Measurements from ENCODE around the gene HS1BP3. TPM values are rescaled to one million over a fixed set of nuclear protein-coding genes. Genes with fewer than 3 reads are reported as not detected.

Gene HS1BP3
- total and polyA plus RNA-seq, 2 of the 13 experiments (the other 11 are each of a cell fraction or from before 2014, with no cell fraction given): 15.2 to 22.0 TPM

GRCh38 chr2:20595439-20596192 lies 55.3 kb downstream of the HS1BP3 start (continued):
- TF ChIP-seq, protein P1, sequence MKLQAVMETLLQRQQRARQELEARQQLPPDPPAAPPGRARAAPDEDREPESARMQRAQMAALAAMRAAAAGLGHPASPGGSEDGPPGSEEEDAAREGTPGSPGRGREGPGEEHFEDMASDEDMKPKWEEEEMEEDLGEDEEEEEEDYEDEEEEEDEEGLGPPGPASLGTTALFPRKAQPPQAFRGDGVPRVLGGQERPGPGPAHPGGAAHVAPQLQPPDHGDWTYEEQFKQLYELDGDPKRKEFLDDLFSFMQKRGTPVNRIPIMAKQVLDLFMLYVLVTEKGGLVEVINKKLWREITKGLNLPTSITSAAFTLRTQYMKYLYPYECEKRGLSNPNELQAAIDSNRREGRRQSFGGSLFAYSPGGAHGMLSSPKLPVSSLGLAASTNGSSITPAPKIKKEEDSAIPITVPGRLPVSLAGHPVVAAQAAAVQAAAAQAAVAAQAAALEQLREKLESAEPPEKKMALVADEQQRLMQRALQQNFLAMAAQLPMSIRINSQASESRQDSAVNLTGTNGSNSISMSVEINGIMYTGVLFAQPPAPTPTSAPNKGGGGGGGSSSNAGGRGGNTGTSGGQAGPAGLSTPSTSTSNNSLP (IDR thresholded peaks at IDR 0.05; ENCODE audit: low read depth, low read length): no peak
- no peak for TF ChIP-seq HCFC1 (IDR thresholded peaks at IDR 0.05; ENCODE audit: low read depth, low read length)
- no peak for TF ChIP-seq ZNF672 (CRISPR knock-in tag; IDR thresholded peaks at IDR 0.05)
- TF ChIP-seq MTF2 (CRISPR knock-in tag; IDR thresholded peaks at IDR 0.05; ENCODE audit: borderline replicate concordance): no peak
- TF ChIP-seq ZBTB21 (CRISPR knock-in tag; IDR thresholded peaks at IDR 0.05): no peak
- no peak for TF ChIP-seq XRCC5 (optimal IDR thresholded peaks at IDR 0.05; ENCODE audit: low read length)
- TF ChIP-seq HDAC2 (CRISPR knock-in tag; IDR thresholded peaks at IDR 0.05): no peak
- no peak for TF ChIP-seq THAP7 (CRISPR knock-in tag; IDR thresholded peaks at IDR 0.05)
- no peak for TF ChIP-seq ZHX2 (IDR thresholded peaks at IDR 0.05; ENCODE audit: low read depth)
- TF ChIP-seq ZHX2 (CRISPR knock-in tag; IDR thresholded peaks at IDR 0.05; ENCODE audit: borderline replicate concordance): no peak
- peak; percentile 26; the same call in 1 of the 2 replicates for TF ChIP-seq NCOA2 (CRISPR knock-in tag; IDR thresholded peaks at IDR 0.05)
- no peak for TF ChIP-seq FIP1L1 (IDR thresholded peaks at IDR 0.05; ENCODE audit: borderline replicate concordance, insufficient read depth, low read depth, low read length)
- no peak for TF ChIP-seq ZNF850 (CRISPR knock-in tag; conservative IDR thresholded peaks at IDR 0.05)
- TF ChIP-seq NR2C2 (CRISPR knock-in tag; IDR thresholded peaks at IDR 0.05; ENCODE audit: borderline replicate concordance): peak; percentile 86
- TF ChIP-seq, protein P2, sequence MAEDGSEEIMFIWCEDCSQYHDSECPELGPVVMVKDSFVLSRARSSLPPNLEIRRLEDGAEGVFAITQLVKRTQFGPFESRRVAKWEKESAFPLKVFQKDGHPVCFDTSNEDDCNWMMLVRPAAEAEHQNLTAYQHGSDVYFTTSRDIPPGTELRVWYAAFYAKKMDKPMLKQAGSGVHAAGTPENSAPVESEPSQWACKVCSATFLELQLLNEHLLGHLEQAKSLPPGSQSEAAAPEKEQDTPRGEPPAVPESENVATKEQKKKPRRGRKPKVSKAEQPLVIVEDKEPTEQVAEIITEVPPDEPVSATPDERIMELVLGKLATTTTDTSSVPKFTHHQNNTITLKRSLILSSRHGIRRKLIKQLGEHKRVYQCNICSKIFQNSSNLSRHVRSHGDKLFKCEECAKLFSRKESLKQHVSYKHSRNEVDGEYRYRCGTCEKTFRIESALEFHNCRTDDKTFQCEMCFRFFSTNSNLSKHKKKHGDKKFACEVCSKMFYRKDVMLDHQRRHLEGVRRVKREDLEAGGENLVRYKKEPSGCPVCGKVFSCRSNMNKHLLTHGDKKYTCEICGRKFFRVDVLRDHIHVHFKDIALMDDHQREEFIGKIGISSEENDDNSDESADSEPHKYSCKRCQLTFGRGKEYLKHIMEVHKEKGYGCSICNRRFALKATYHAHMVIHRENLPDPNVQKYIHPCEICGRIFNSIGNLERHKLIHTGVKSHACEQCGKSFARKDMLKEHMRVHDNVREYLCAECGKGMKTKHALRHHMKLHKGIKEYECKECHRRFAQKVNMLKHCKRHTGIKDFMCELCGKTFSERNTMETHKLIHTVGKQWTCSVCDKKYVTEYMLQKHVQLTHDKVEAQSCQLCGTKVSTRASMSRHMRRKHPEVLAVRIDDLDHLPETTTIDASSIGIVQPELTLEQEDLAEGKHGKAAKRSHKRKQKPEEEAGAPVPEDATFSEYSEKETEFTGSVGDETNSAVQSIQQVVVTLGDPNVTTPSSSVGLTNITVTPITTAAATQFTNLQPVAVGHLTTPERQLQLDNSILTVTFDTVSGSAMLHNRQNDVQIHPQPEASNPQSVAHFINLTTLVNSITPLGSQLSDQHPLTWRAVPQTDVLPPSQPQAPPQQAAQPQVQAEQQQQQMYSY (CRISPR knock-in tag; IDR thresholded peaks at IDR 0.05): no peak
- TF ChIP-seq ZNF350 (CRISPR knock-in tag; IDR thresholded peaks at IDR 0.05; ENCODE audit: borderline replicate concordance, low read depth): 0 out of 2 replicates have a peak, but pooled peaks have one; percentile 35
- no peak for TF ChIP-seq ARNT (IDR thresholded peaks at IDR 0.05)

Data from HepG2 (cell line).